Measurements from ENCODE around the gene CARS1.

The CARS1 gene

GRCh38 chr11:3086114-3086513, 28.9 kb upstream of the CARS1 start:
- no peak overlapping the region for H3K4me3 ChIP-seq (ENCODE audit: insufficient read depth, low read length, poor library complexity, severe bottlenecking)
- H3K9ac ChIP-seq (ENCODE audit: low read length): no peak overlapping the region
- no peaks in the 10 kb centered on the region for H3K9me2 ChIP-seq (replicated peaks; ENCODE audit: insufficient read depth, low read length)
- no peaks in the 10 kb centered on the region for H3K36me3 ChIP-seq (ENCODE audit: low read length)
- no peaks in the 10 kb centered on the region for H3K27me3 ChIP-seq (ENCODE audit: low read length)
- no peaks in the 10 kb centered on the region for H3K79me2 ChIP-seq (ENCODE audit: insufficient read depth, low read length)
- no peak overlapping the region for H3K4me2 ChIP-seq (ENCODE audit: low read depth, low read length, poor library complexity, severe bottlenecking)
- no peak overlapping the region for H2AFZ ChIP-seq (ENCODE audit: low read depth, low read length, severe bottlenecking)
- no peaks in the 10 kb centered on the region for H3F3A ChIP-seq (ENCODE audit: insufficient read depth)
- H4K20me1 ChIP-seq (ENCODE audit: low read depth, low read length): no peaks in the 10 kb centered on the region
- no peaks in the 10 kb centered on the region for H3K9me3 ChIP-seq (ENCODE audit: insufficient read depth, low read length)
- TF ChIP-seq EZH2phosphoT487 (conservative IDR thresholded peaks at IDR 0.05; ENCODE audit: low read length) (no peak), CTCF (IDR thresholded peaks at IDR 0.05; ENCODE audit: insufficient read depth, low read length, poor library complexity, severe bottlenecking) (no peak)
- no peak overlapping the region for H3K27ac ChIP-seq (ENCODE audit: low read depth, low read length)

GRCh38 chr11:3085052-3085451, 27.8 kb upstream of the CARS1 start:
- H3K27ac ChIP-seq (ENCODE audit: low read depth, low read length): no peak overlapping the region
- H4K20me1 ChIP-seq (ENCODE audit: low read depth, low read length): no peaks in the 10 kb centered on the region
- H3F3A ChIP-seq (ENCODE audit: insufficient read depth): no peaks in the 10 kb centered on the region
- H3K27me3 ChIP-seq (ENCODE audit: low read length): no peaks in the 10 kb centered on the region
- H3K9ac ChIP-seq (ENCODE audit: low read length): no peak overlapping the region
- no peak overlapping the region for H3K4me3 ChIP-seq (ENCODE audit: insufficient read depth, low read length, poor library complexity, severe bottlenecking)
- H3K9me2 ChIP-seq (replicated peaks; ENCODE audit: insufficient read depth, low read length): no peaks in the 10 kb centered on the region
- no peak overlapping the region for H3K4me2 ChIP-seq (ENCODE audit: low read depth, low read length, poor library complexity, severe bottlenecking)
- TF ChIP-seq CTCF (IDR thresholded peaks at IDR 0.05; ENCODE audit: insufficient read depth, low read length, poor library complexity, severe bottlenecking) (no peak), EZH2phosphoT487 (conservative IDR thresholded peaks at IDR 0.05; ENCODE audit: low read length) (no peak)
- H3K36me3 ChIP-seq (ENCODE audit: low read length): no peaks in the 10 kb centered on the region
- H3K79me2 ChIP-seq (ENCODE audit: insufficient read depth, low read length): no peaks in the 10 kb centered on the region
- H2AFZ ChIP-seq (ENCODE audit: low read depth, low read length, severe bottlenecking): no peak overlapping the region
- no peaks in the 10 kb centered on the region for H3K9me3 ChIP-seq (ENCODE audit: insufficient read depth, low read length)

- no peak overlapping the region for H3K4me2 ChIP-seq (ENCODE audit: low read depth, low read length, poor library complexity, severe bottlenecking)
- H3K79me2 ChIP-seq (ENCODE audit: insufficient read depth, low read length): no peaks in the 10 kb centered on the region
- no peaks in the 10 kb centered on the region for H3K9me2 ChIP-seq (replicated peaks; ENCODE audit: insufficient read depth, low read length)
- H3K27ac ChIP-seq (ENCODE audit: low read depth, low read length): no peak overlapping the region
- H3F3A ChIP-seq (ENCODE audit: insufficient read depth): no peaks in the 10 kb centered on the region
- H2AFZ ChIP-seq (ENCODE audit: low read depth, low read length, severe bottlenecking): no peak overlapping the region
- H4K20me1 ChIP-seq (ENCODE audit: low read depth, low read length): no peaks in the 10 kb centered on the region
- H3K9ac ChIP-seq (ENCODE audit: low read length): no peak overlapping the region
- H3K36me3 ChIP-seq (ENCODE audit: low read length): no peaks in the 10 kb centered on the region
- no peak overlapping the region for H3K4me3 ChIP-seq (ENCODE audit: insufficient read depth, low read length, poor library complexity, severe bottlenecking)
- no peaks in the 10 kb centered on the region for H3K9me3 ChIP-seq (ENCODE audit: insufficient read depth, low read length)
- TF ChIP-seq CTCF (IDR thresholded peaks at IDR 0.05; ENCODE audit: insufficient read depth, low read length, poor library complexity, severe bottlenecking): no peak
- TF ChIP-seq EZH2phosphoT487 (conservative IDR thresholded peaks at IDR 0.05; ENCODE audit: low read length): no peak
- no peaks in the 10 kb centered on the region for H3K27me3 ChIP-seq (ENCODE audit: low read length)
These were observed 26.1 kb upstream of the CARS1 start for GRCh38 chr11:3083321-3083720.

GRCh38 chr11:3081386-3081751, 24.1 kb upstream of the CARS1 start:
- no peaks in the 10 kb centered on the region for H3K79me2 ChIP-seq (ENCODE audit: insufficient read depth, low read length)
- H3K4me3 ChIP-seq (ENCODE audit: insufficient read depth, low read length, poor library complexity, severe bottlenecking): no peak overlapping the region
- no peaks in the 10 kb centered on the region for H3K9me3 ChIP-seq (ENCODE audit: insufficient read depth, low read length)
- no peaks in the 10 kb centered on the region for H3F3A ChIP-seq (ENCODE audit: insufficient read depth)
- no peak overlapping the region for H2AFZ ChIP-seq (ENCODE audit: low read depth, low read length, severe bottlenecking)
- H4K20me1 ChIP-seq (ENCODE audit: low read depth, low read length): no peaks in the 10 kb centered on the region
- H3K4me2 ChIP-seq (ENCODE audit: low read depth, low read length, poor library complexity, severe bottlenecking): no peak overlapping the region
- no peaks in the 10 kb centered on the region for H3K9me2 ChIP-seq (replicated peaks; ENCODE audit: insufficient read depth, low read length)
- no peak for TF ChIP-seq CTCF (IDR thresholded peaks at IDR 0.05; ENCODE audit: insufficient read depth, low read length, poor library complexity, severe bottlenecking)
- TF ChIP-seq EZH2phosphoT487 (conservative IDR thresholded peaks at IDR 0.05; ENCODE audit: low read length): no peak
- H3K36me3 ChIP-seq (ENCODE audit: low read length): no peaks in the 10 kb centered on the region
- H3K9ac ChIP-seq (ENCODE audit: low read length): no peak overlapping the region
- H3K27ac ChIP-seq (ENCODE audit: low read depth, low read length): no peak overlapping the region
- no peaks in the 10 kb centered on the region for H3K27me3 ChIP-seq (ENCODE audit: low read length)
